Measurements from ENCODE around the gene ABCC9.

The ABCC9 gene

GRCh38 chr12:21865846-21866245 lies 75.4 kb downstream of the ABCC9 start:
- no peak for DNase-seq

GRCh38 chr12:21860534-21860933 lies 80.7 kb downstream of the ABCC9 start:
- DNase-seq, result no peak

- no peak for DNase-seq
Observed at GRCh38 chr12:21860128-21860527, 81.1 kb downstream of the ABCC9 start.

GRCh38 chr12:21852251-21852650 lies 89.0 kb downstream of the ABCC9 start:
- no peak for DNase-seq

- DNase-seq, result no peak
Observed at GRCh38 chr12:21851151-21851550, 90.1 kb downstream of the ABCC9 start.

- DNase-seq, result no peak
Observed at GRCh38 chr12:21850419-21850818, 90.8 kb downstream of the ABCC9 start.

- no peak for DNase-seq
Observed at GRCh38 chr12:21849878-21850277, 91.3 kb downstream of the ABCC9 start.

- no peak for DNase-seq
Observed at GRCh38 chr12:21848192-21848591, 93.0 kb downstream of the ABCC9 start.

GRCh38 chr12:21843795-21844194 lies 97.4 kb downstream of the ABCC9 start:
- no peak for DNase-seq

GRCh38 chr12:21839776-21840175 lies 101.5 kb downstream of the ABCC9 start:
- DNase-seq, result no peak

- DNase-seq, result no peak
Observed at GRCh38 chr12:21837847-21838246, 103.4 kb downstream of the ABCC9 start.

- no peak for DNase-seq
Observed at GRCh38 chr12:21831791-21832344, 109.4 kb downstream of the ABCC9 start.

- no peak for DNase-seq
Observed at GRCh38 chr12:21828779-21829178, 112.4 kb downstream of the ABCC9 start.

- no peak for DNase-seq
Observed at GRCh38 chr12:21828136-21828775, 113.0 kb downstream of the ABCC9 start.

GRCh38 chr12:21827083-21827482 lies 114.1 kb downstream of the ABCC9 start:
- DNase-seq, result no peak

GRCh38 chr12:21826618-21826910 lies 114.7 kb downstream of the ABCC9 start:
- no peak for DNase-seq

GRCh38 chr12:21825886-21826617 lies 115.2 kb downstream of the ABCC9 start:
- no peak for DNase-seq

- DNase-seq, result no peak
Observed at GRCh38 chr12:21823581-21823980, 117.6 kb downstream of the ABCC9 start.

- DNase-seq, result no peak
Observed at GRCh38 chr12:21819678-21820077, 121.5 kb downstream of the ABCC9 start.

GRCh38 chr12:21819236-21819635 lies 122.0 kb downstream of the ABCC9 start:
- no peak for DNase-seq

GRCh38 chr12:21818627-21819026 lies 122.6 kb downstream of the ABCC9 start:
- no peak for DNase-seq

- DNase-seq, result no peak
Observed at GRCh38 chr12:21815306-21816062, 125.7 kb downstream of the ABCC9 start.

GRCh38 chr12:21814814-21815213 lies 126.4 kb downstream of the ABCC9 start:
- DNase-seq, result no peak

- no peak for DNase-seq
Observed at GRCh38 chr12:21814327-21814726, 126.9 kb downstream of the ABCC9 start.
